Measurements from ENCODE around the gene GNA12.

GNA12 gene

DNA sequence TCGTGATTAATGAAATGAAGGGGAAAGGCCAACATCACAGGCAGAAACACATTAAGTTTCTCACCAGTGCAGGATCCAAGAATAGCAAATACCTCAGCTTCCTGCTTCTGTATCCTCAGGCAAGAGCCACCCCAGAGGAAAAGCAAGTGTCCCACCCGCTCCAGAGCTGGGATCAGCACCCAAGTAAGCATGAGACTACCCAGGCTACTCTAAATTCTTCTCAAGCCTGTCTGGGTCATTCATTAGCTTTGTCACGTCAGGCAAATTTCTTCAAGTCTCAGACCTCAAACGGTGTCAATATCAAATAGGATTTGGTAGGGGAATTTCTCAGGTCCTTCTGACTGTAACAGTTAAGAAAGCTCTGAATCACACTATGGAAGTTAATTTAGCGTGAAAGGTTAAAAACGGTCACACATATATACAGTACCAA is 59.0 kb downstream of the GNA12 start:
- Histone ChIP-seq H3K4me1 (ENCODE audit: insufficient read depth, low read length) (0 out of 2 replicates have a peak, but pooled peaks cover 2% of the 10 kb centered on the region), H3K27ac (ENCODE audit: low read depth, low read length) (no peak overlapping the region), H3K27me3 (ENCODE audit: insufficient read depth, low read length) (no peaks in the 10 kb centered on the region), H3K9ac (ENCODE audit: low read depth, low read length) (no peak overlapping the region), H3K9me3 (ENCODE audit: insufficient read depth, low read depth, low read length) (no peaks in the 10 kb centered on the region), H3K4me3 (ENCODE audit: low read length) (no peak overlapping the region), H3K36me3 (ENCODE audit: insufficient read depth, low read length) (peaks cover 51% of the 10 kb centered on the region)
- 84% methylated on average over 4 of the region's 6 CpGs for WGBS

GRCh38 chr7:2782565-2782964 is 61.5 kb downstream of the GNA12 start:
- H3K27me3 ChIP-seq (ENCODE audit: insufficient read depth, low read length): no peaks in the 10 kb centered on the region

DNA sequence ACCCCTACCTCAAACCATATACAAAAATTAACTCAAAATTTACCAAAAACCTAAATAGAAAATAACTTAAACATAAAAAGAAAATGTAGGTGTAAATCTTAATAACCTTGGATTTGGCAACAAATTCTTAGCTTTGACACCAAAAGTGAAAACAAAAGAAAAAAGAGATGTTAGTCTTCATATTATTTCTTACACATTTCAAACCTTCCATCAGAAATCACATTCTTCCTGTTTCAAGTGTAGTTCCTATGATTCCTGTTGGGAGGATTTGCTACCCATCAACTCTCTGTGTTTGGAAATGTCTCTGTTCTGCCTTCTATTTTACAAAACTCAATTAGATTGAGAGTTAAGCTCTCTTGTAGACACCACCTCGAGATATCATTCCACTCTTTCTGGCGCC is 62.0 kb downstream of the GNA12 start:
- Histone ChIP-seq H3K4me3 (ENCODE audit: low read length) (no peak overlapping the region), H3K27ac (ENCODE audit: low read depth, low read length) (no peak overlapping the region), H3K4me1 (ENCODE audit: insufficient read depth, low read length) (peaks cover 13% of the 10 kb centered on the region), H3K36me3 (ENCODE audit: insufficient read depth, low read length) (peaks cover 34% of the 10 kb centered on the region), H3K9ac (ENCODE audit: low read depth, low read length) (no peak overlapping the region), H3K27me3 (ENCODE audit: insufficient read depth, low read length) (no peaks in the 10 kb centered on the region), H3K9me3 (ENCODE audit: insufficient read depth, low read depth, low read length) (no peaks in the 10 kb centered on the region)
- 96% methylated on average over 2 of the region's 2 CpGs for WGBS

More at GRCh38 chr7:2782565-2782964, 61.5 kb downstream of the GNA12 start:
- no peak overlapping the region for H3K4me3 ChIP-seq (ENCODE audit: low read length)
- H3K4me1 ChIP-seq (ENCODE audit: insufficient read depth, low read length): peaks cover 13% of the 10 kb centered on the region
- no peak overlapping the region for H3K27ac ChIP-seq (ENCODE audit: low read depth, low read length)
- no peaks in the 10 kb centered on the region for H3K9me3 ChIP-seq (ENCODE audit: insufficient read depth, low read depth, low read length)
- H3K36me3 ChIP-seq (ENCODE audit: insufficient read depth, low read length): peaks cover 34% of the 10 kb centered on the region
- WGBS: 92% methylated on average over 4 of the region's 4 CpGs
- no peak overlapping the region for H3K9ac ChIP-seq (ENCODE audit: low read depth, low read length)

DNA sequence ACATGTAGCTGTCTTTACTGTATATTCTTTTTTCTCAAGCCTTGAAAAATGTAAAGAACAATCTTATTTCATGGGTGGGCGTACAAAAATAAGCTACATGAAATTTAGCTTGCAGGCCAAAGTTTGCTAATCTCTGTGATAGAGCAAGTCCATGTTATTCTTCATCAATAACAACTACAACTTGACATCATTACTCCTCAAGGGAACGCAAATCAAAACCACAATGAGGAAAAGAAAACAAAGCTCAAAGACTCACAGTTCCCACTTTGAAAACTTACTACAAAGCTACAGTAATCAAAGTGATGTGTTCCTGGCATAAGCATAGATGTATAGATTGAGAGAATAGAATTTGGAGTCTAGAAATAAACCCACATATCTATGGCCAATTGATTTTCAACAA is 62.5 kb downstream of the GNA12 start:
- Histone ChIP-seq H3K4me1 (ENCODE audit: insufficient read depth, low read length) (peaks cover 13% of the 10 kb centered on the region), H3K9me3 (ENCODE audit: insufficient read depth, low read depth, low read length) (no peaks in the 10 kb centered on the region), H3K27me3 (ENCODE audit: insufficient read depth, low read length) (no peaks in the 10 kb centered on the region), H3K36me3 (ENCODE audit: insufficient read depth, low read length) (peaks cover 36% of the 10 kb centered on the region), H3K27ac (ENCODE audit: low read depth, low read length) (no peak overlapping the region), H3K4me3 (ENCODE audit: low read length) (no peak overlapping the region), H3K9ac (ENCODE audit: low read depth, low read length) (no peak overlapping the region)
- 91% methylated on average over 2 of the region's 2 CpGs for WGBS

GRCh38 chr7:2779051-2779450 is 65.1 kb downstream of the GNA12 start:
- Histone ChIP-seq H3K27ac (ENCODE audit: low read depth, low read length) (no peak overlapping the region; the same call in 1 of the 2 replicates), H3K9me3 (ENCODE audit: insufficient read depth, low read depth, low read length) (no peaks in the 10 kb centered on the region), H3K9ac (ENCODE audit: low read depth, low read length) (no peak overlapping the region), H3K4me3 (ENCODE audit: low read length) (no peak overlapping the region), H3K4me1 (ENCODE audit: insufficient read depth, low read length) (peaks cover 11% of the 10 kb centered on the region), H3K27me3 (ENCODE audit: insufficient read depth, low read length) (no peaks in the 10 kb centered on the region), H3K36me3 (ENCODE audit: insufficient read depth, low read length) (peaks cover 30% of the 10 kb centered on the region)
- 80% methylated on average over 8 of the region's 8 CpGs for WGBS

DNA sequence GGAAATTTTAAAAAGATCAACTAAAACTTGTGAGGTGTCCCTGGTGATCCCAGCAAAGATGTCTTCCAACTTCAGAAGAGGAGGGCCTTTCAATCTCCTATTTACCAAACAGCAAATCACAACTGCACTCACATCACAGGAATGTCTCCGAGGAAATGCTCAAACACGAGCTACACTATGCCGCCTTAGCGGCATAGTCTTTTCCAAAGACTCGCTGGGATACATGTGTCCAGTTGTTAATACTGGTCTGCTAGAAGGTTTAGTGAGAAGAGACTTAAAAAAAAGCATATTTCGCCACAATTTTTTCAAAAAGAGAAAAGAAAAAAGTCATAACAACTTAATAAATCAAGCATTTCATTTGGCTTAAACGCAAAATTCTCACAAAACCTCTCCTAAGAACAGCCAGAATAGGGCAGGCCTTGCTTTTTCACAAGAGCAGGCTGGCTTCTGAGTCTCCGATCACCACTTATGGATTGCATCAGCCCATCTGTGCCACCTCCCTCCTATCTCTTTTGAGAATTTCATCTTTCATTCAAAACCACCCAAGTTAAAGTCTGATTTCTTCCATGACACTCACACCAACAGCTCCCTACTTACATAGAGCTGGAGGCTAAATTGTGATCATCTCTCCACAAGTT is 66.1 kb downstream of the GNA12 start:
- H3K27ac ChIP-seq (ENCODE audit: low read depth, low read length): peak overlapping the region; percentile 37; the same call in 1 of the 2 replicates

GRCh38 chr7:2776401-2776800 is 67.7 kb downstream of the GNA12 start:
- Histone ChIP-seq H3K4me3 (ENCODE audit: low read length) (no peak overlapping the region), H3K27me3 (ENCODE audit: insufficient read depth, low read length) (no peaks in the 10 kb centered on the region), H3K27ac (ENCODE audit: low read depth, low read length) (no peak overlapping the region; the same call in 1 of the 2 replicates), H3K9me3 (ENCODE audit: insufficient read depth, low read depth, low read length) (no peaks in the 10 kb centered on the region), H3K9ac (ENCODE audit: low read depth, low read length) (no peak overlapping the region), H3K36me3 (ENCODE audit: insufficient read depth, low read length) (peaks cover 27% of the 10 kb centered on the region; the same call in 1 of the 2 replicates), H3K4me1 (ENCODE audit: insufficient read depth, low read length) (peaks cover 11% of the 10 kb centered on the region)
- 96% methylated on average over 12 of the region's 12 CpGs for WGBS

More for the DNA sequence above, 66.1 kb downstream of the GNA12 start:
- H3K9ac ChIP-seq (ENCODE audit: low read depth, low read length): peak overlapping the region; percentile 1; the same call in 1 of the 2 replicates
- H3K4me1 ChIP-seq (ENCODE audit: insufficient read depth, low read length): peaks cover 11% of the 10 kb centered on the region
- no peaks in the 10 kb centered on the region for H3K9me3 ChIP-seq (ENCODE audit: insufficient read depth, low read depth, low read length)
- H3K27me3 ChIP-seq (ENCODE audit: insufficient read depth, low read length): no peaks in the 10 kb centered on the region
- H3K36me3 ChIP-seq (ENCODE audit: insufficient read depth, low read length): peaks cover 26% of the 10 kb centered on the region
- H3K4me3 ChIP-seq (ENCODE audit: low read length): no peak overlapping the region
- 92% methylated on average over 8 of the region's 8 CpGs for WGBS

DNA sequence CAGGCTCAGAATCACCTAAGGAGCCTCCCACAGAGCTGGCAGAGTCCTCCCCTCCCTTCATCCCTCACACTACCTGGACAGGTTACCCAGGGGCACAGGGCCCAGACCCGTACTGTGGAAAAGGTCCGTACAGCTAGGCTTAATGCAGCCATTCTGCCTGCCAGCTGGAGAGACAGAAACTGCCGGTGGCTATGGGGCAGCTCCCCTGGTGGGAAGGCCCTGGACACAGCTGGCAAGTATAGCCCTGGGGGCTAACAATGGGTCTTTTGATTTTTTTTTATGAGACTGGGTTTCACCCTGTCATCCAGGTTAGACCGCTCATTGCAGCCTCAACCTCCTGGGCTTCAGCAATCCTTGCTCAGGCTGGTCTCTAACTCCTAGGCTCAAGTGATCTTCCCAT is 68.3 kb downstream of the GNA12 start:
- peaks cover 11% of the 10 kb centered on the region for H3K4me1 ChIP-seq (ENCODE audit: insufficient read depth, low read length)
- no peak overlapping the region for H3K27ac ChIP-seq (ENCODE audit: low read depth, low read length)
- no peak overlapping the region for H3K4me3 ChIP-seq (ENCODE audit: low read length)
- H3K36me3 ChIP-seq (ENCODE audit: insufficient read depth, low read length): peaks cover 21% of the 10 kb centered on the region; the same call in 1 of the 2 replicates
- H3K27me3 ChIP-seq (ENCODE audit: insufficient read depth, low read length): no peaks in the 10 kb centered on the region
- no peak overlapping the region for H3K9ac ChIP-seq (ENCODE audit: low read depth, low read length)
- 95% methylated on average over 4 of the region's 4 CpGs for WGBS
- no peaks in the 10 kb centered on the region for H3K9me3 ChIP-seq (ENCODE audit: insufficient read depth, low read depth, low read length)

DNA sequence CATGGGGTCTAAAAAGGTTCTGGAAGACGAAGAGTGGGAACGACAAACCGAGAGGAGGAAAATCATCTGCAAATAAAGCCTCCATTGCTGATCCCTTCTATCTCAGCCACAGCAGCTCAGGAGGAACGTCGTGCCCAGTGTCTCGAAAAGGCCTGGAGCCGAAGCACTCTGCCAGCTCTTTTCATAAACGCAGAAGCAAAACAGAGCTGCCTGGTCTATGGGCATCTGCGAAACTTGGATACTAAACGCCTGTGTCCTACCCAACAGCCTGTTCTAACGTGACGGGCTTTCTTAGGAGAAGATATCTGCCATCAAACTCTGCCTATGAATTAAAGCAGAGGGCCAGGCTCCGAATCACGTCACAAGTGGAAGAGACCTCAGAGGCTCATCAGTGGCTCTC is 68.7 kb downstream of the GNA12 start:
- Histone ChIP-seq H3K9ac (ENCODE audit: low read depth, low read length) (no peak overlapping the region), H3K27ac (ENCODE audit: low read depth, low read length) (no peak overlapping the region), H3K36me3 (ENCODE audit: insufficient read depth, low read length) (peaks cover 17% of the 10 kb centered on the region; the same call in 1 of the 2 replicates), H3K4me1 (ENCODE audit: insufficient read depth, low read length) (peaks cover 11% of the 10 kb centered on the region), H3K4me3 (ENCODE audit: low read length) (no peak overlapping the region), H3K9me3 (ENCODE audit: insufficient read depth, low read depth, low read length) (no peaks in the 10 kb centered on the region), H3K27me3 (ENCODE audit: insufficient read depth, low read length) (no peaks in the 10 kb centered on the region)
- WGBS: 95% methylated on average over 14 of the region's 14 CpGs

GRCh38 chr7:2774935-2775334 is 69.2 kb downstream of the GNA12 start:
- Histone ChIP-seq H3K4me1 (ENCODE audit: insufficient read depth, low read length) (peaks cover 11% of the 10 kb centered on the region), H3K27ac (ENCODE audit: low read depth, low read length) (no peak overlapping the region), H3K9me3 (ENCODE audit: insufficient read depth, low read depth, low read length) (no peaks in the 10 kb centered on the region), H3K36me3 (ENCODE audit: insufficient read depth, low read length) (peaks cover 15% of the 10 kb centered on the region; the same call in 1 of the 2 replicates), H3K27me3 (ENCODE audit: insufficient read depth, low read length) (no peaks in the 10 kb centered on the region), H3K9ac (ENCODE audit: low read depth, low read length) (no peak overlapping the region), H3K4me3 (ENCODE audit: low read length) (no peak overlapping the region)
- WGBS: 98% methylated on average over 7 of the region's 7 CpGs

DNA sequence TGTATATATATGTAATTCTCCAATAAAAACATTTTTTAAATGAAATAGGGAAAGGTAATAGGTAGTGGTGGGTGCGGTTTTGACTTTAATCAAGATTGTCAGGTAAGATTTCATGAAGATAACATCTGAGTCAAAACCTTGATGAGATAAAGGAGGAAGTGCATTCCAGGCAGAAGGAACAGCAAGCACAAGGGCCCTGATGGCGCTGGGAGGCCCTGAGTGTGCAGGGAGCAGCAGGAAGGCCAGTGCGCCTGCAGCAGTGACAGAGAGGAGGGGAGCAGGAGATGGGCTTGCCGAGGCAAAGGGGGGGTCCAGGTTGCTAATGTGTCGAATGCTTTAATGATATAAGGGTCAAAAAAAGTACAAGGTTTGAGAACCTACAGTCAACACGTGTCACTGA is 69.8 kb downstream of the GNA12 start:
- peaks cover 11% of the 10 kb centered on the region for H3K4me1 ChIP-seq (ENCODE audit: insufficient read depth, low read length)
- no peaks in the 10 kb centered on the region for H3K27me3 ChIP-seq (ENCODE audit: insufficient read depth, low read length)
- H3K4me3 ChIP-seq (ENCODE audit: low read length): no peak overlapping the region
- 91% methylated on average over 6 of the region's 6 CpGs for WGBS
- peaks cover 15% of the 10 kb centered on the region; the same call in 1 of the 2 replicates for H3K36me3 ChIP-seq (ENCODE audit: insufficient read depth, low read length)
- H3K9ac ChIP-seq (ENCODE audit: low read depth, low read length): no peak overlapping the region
- H3K9me3 ChIP-seq (ENCODE audit: insufficient read depth, low read depth, low read length): no peaks in the 10 kb centered on the region
- no peak overlapping the region for H3K27ac ChIP-seq (ENCODE audit: low read depth, low read length)
